H1 (cell line): ENCODE data around the gene VAMP2. TPM values are rescaled to one million over a fixed set of nuclear protein-coding genes. Genes with fewer than 3 reads are reported as not detected.

Experiments
- CTCF ChIA-PET: fragments of 300-600 bp; sonication (Branson Sonifier 250); formaldehyde crosslinking; loops from one replicate; lab custom pipeline; 2021; ENCODE audit not compliant: partially characterized antibody; lab: Charles Lee
- POLR2A ChIA-PET: fragments of 300-600 bp; sonication (Branson Sonifier 250); formaldehyde crosslinking; loops from one replicate; lab custom pipeline; 2021; ENCODE audit warnings: inconsistent platforms; ENCODE audit not compliant: partially characterized antibody; lab: Charles Lee
- DNase-seq, 2 experiments: peaks; one replicate each; pipeline versions ENCODE4 v3.0.0 to v3.0.0-alpha.2; 2010 to 2022; ENCODE audit warnings: low spot score in 2 of 2, low read depth in 1 of 2, mixed read lengths in 1 of 2
- FAIRE-seq: peaks from 2 replicates; lab custom pipeline; 2011; peaks lifted over from hg19 to GRCh38; lab: Jason Lieb, UNC
- H2AFZ ChIP-seq: 2 replicates; pipeline ENCODE4 v1.8.1; 2012; ENCODE audit warnings: low read length, inconsistent platforms
- H2AK5ac ChIP-seq: 2 replicates; pipeline ENCODE4 v1.6.1; 2013; ENCODE audit warnings: low read depth, low read length
- H2BK120ac ChIP-seq: replicated peaks from 2 replicates; pipeline ENCODE3; 2013; ENCODE audit warnings: low read depth, low read length, inconsistent platforms
- H2BK12ac ChIP-seq: 2 replicates; pipeline ENCODE4 v1.6.1; 2013; ENCODE audit warnings: low read depth, low read length
- H2BK15ac ChIP-seq: 2 replicates; pipeline ENCODE4 v1.6.1; 2013; ENCODE audit warnings: low read length
- H2BK20ac ChIP-seq: 2 replicates; pipeline ENCODE4 v1.6.1; 2013; ENCODE audit warnings: low read length
- H2BK5ac ChIP-seq: 2 replicates; pipeline ENCODE4 v1.6.1; 2013; ENCODE audit warnings: low read depth, low read length
- H3K14ac ChIP-seq: 2 replicates; pipeline ENCODE4 v1.6.1; 2013; ENCODE audit warnings: inconsistent platforms; ENCODE audit not compliant: insufficient read length
- H3K18ac ChIP-seq: 2 replicates; pipeline ENCODE4 v1.6.1; 2013; ENCODE audit warnings: low read length; ENCODE audit errors: extremely low read depth
- H3K23ac ChIP-seq: 2 replicates; pipeline ENCODE4 v1.6.1; 2013; ENCODE audit warnings: inconsistent platforms; ENCODE audit not compliant: insufficient read length
- H3K23me2 ChIP-seq: 2 replicates; pipeline ENCODE4 v1.6.1; 2013; ENCODE audit warnings: low read depth, low read length
- H3K27ac ChIP-seq: 2 replicates; pipeline ENCODE4 v1.6.1; 2011; ENCODE audit warnings: low read depth, low read length, inconsistent platforms
- H3K27me3 ChIP-seq, 4 experiments: replicated peaks in 1 of 4; 1 replicate in 1 of 4; 2 replicates in 3 of 4; pipeline versions ENCODE4 v1.6.1 to v1.8.1; 2011 to 2013; ENCODE audit warnings: low read length in 3 of 4, mild to moderate bottlenecking in 3 of 4, inconsistent platforms in 2 of 4, mixed read lengths in 2 of 4, moderate library complexity in 1 of 4; ENCODE audit not compliant: control insufficient read depth in 3 of 4, insufficient read depth in 3 of 4; ENCODE audit errors: extremely low read depth in 1 of 4
- H3K36me3 ChIP-seq, 4 experiments: 2 replicates each; pipeline versions ENCODE4 v1.6.1 to v1.8.1; 2011 to 2013; ENCODE audit warnings: mild to moderate bottlenecking in 4 of 4, low read length in 3 of 4, moderate library complexity in 2 of 4, control low read depth in 1 of 4, inconsistent platforms in 1 of 4; ENCODE audit not compliant: insufficient read depth in 4 of 4, control insufficient read depth in 2 of 4
- H3K4ac ChIP-seq: replicated peaks from 2 replicates; pipeline ENCODE3; 2013; ENCODE audit warnings: low read length, low read depth, mixed read lengths, inconsistent platforms; ENCODE audit not compliant: insufficient read length
- H3K4me1 ChIP-seq, 4 experiments: replicated peaks in 1 of 4; 1 replicate in 1 of 4; 2 replicates in 3 of 4; pipeline versions ENCODE4 v1.6.1 to v1.8.1; 2011 to 2013; ENCODE audit warnings: low read length in 3 of 4, inconsistent platforms in 2 of 4, mixed read lengths in 1 of 4; ENCODE audit not compliant: insufficient read depth in 4 of 4, control insufficient read depth in 3 of 4
- H3K4me2 ChIP-seq, 2 experiments: 2 replicates each; pipeline versions ENCODE4 v1.6.1 to v1.8.1; 2011 to 2013; ENCODE audit warnings: low read depth in 2 of 2, low read length in 2 of 2, control low read depth in 1 of 2, inconsistent platforms in 1 of 2, mild to moderate bottlenecking in 1 of 2; ENCODE audit not compliant: insufficient read depth in 1 of 2
- H3K4me3 ChIP-seq, 4 experiments: fragments of 200-600, 300-600 bp in 1 of 4; sonication (generic), shearing (Covaris generic), sonication (Bioruptor Twin) in 1 of 4; 2 replicates each; pipeline versions ENCODE4 v1.5.1 to v1.8.1; 2011 to 2016; ENCODE audit warnings: low read length in 4 of 4, low read depth in 3 of 4, control low read depth in 2 of 4, inconsistent platforms in 2 of 4, mild to moderate bottlenecking in 2 of 4, mixed read lengths in 1 of 4, moderate library complexity in 1 of 4; ENCODE audit not compliant: insufficient read depth in 2 of 4; ENCODE audit errors: extremely low read depth in 1 of 4
- H3K56ac ChIP-seq: replicated peaks from 2 replicates; pipeline ENCODE3; 2013; ENCODE audit warnings: low read depth, mild to moderate bottlenecking, mixed read lengths, low read length, inconsistent platforms; ENCODE audit not compliant: insufficient read length
- H3K79me1 ChIP-seq: 2 replicates; pipeline ENCODE4 v1.6.1; 2013; ENCODE audit warnings: low read depth, low read length, control low read depth
- H3K79me2 ChIP-seq, 2 experiments: 2 replicates each; pipeline versions ENCODE4 v1.6.1 to v1.8.1; 2012 to 2013; ENCODE audit warnings: low read length in 2 of 2, mild to moderate bottlenecking in 2 of 2, inconsistent platforms in 1 of 2; ENCODE audit not compliant: insufficient read depth in 2 of 2, control insufficient read depth in 1 of 2
- H3K9ac ChIP-seq, 4 experiments: replicated peaks in 1 of 4; 1 replicate in 1 of 4; 2 replicates in 3 of 4; pipeline versions ENCODE4 v1.6.1 to v1.8.1; 2011 to 2013; ENCODE audit warnings: low read depth in 3 of 4, low read length in 3 of 4, control low read depth in 2 of 4, mild to moderate bottlenecking in 2 of 4, moderate library complexity in 2 of 4, inconsistent platforms in 1 of 4; ENCODE audit errors: extremely low read depth in 1 of 4
- H3K9me3 ChIP-seq, 2 experiments: 2 replicates each; pipeline versions ENCODE4 v1.6.1 to v1.8.1; 2012 to 2013; ENCODE audit warnings: mild to moderate bottlenecking in 2 of 2, moderate library complexity in 2 of 2, control low read depth in 1 of 2, inconsistent platforms in 1 of 2, low read depth in 1 of 2, low read length in 1 of 2, mixed read lengths in 1 of 2; ENCODE audit not compliant: insufficient read depth in 2 of 2
- H4K20me1 ChIP-seq, 2 experiments: replicated peaks in 1 of 2; 2 replicates each; pipeline versions ENCODE3 to v1.8.1; 2011 to 2013; ENCODE audit warnings: inconsistent platforms in 2 of 2, low read length in 2 of 2, mild to moderate bottlenecking in 1 of 2; ENCODE audit not compliant: insufficient read depth in 2 of 2, control insufficient read depth in 1 of 2
- H4K5ac ChIP-seq: 2 replicates; pipeline ENCODE4 v1.6.1; 2013; ENCODE audit warnings: low read length, low read depth, mixed read lengths, inconsistent platforms; ENCODE audit not compliant: insufficient read length
- H4K8ac ChIP-seq: 2 replicates; pipeline ENCODE4 v1.8.0; 2013; ENCODE audit warnings: mild to moderate bottlenecking, moderate library complexity, low read length, inconsistent platforms; ENCODE audit not compliant: insufficient read depth; ENCODE audit errors: extremely low read depth
- H4K91ac ChIP-seq: replicated peaks from 2 replicates; pipeline ENCODE3; 2013; ENCODE audit warnings: low read length, mixed read lengths, inconsistent platforms; ENCODE audit not compliant: insufficient read length
- BACH1 ChIP-seq: IDR thresholded peaks from 2 replicates; pipeline ENCODE4 v1.6.1; 2012; ENCODE audit warnings: low read length, improper control_type of control experiment
- CHD1 ChIP-seq: IDR thresholded peaks from 2 replicates; pipeline ENCODE4 v1.6.1; 2012; ENCODE audit warnings: low read depth, low read length, improper control_type of control experiment
- CTBP2 ChIP-seq: IDR thresholded peaks from 2 replicates; pipeline ENCODE4 v1.7.0; 2011; ENCODE audit warnings: borderline replicate concordance, mild to moderate bottlenecking, moderate library complexity, mixed read lengths, low read length; ENCODE audit not compliant: insufficient read depth, insufficient read length
- EZH2 ChIP-seq: fragments of 200-600 bp; sonication (generic); IDR thresholded peaks from 2 replicates; pipeline ENCODE4 v1.7.1; 2012; ENCODE audit warnings: low read depth, mild to moderate bottlenecking, moderate library complexity, low read length, inconsistent platforms; ENCODE audit not compliant: severe bottlenecking
- GABPA ChIP-seq: IDR thresholded peaks from 2 replicates; pipeline ENCODE4 v1.6.1; 2011; ENCODE audit warnings: mild to moderate bottlenecking, low read length, moderate library complexity, borderline replicate concordance; ENCODE audit not compliant: insufficient read depth
- HDAC6 ChIP-seq: IDR thresholded peaks from one replicate; pipeline ENCODE4 v1.7.1; 2012; ENCODE audit warnings: low read depth, mild to moderate bottlenecking, inconsistent platforms, low read length, moderate library complexity
- RAD21 ChIP-seq, 2 experiments: IDR thresholded peaks in 1 of 2; conservative IDR thresholded peaks in 1 of 2; 2 replicates each; pipeline ENCODE4 v1.6.1; 2011; ENCODE audit warnings: low read depth in 2 of 2, low read length in 2 of 2, improper control_type of control experiment in 1 of 2, inconsistent platforms in 1 of 2, mild to moderate bottlenecking in 1 of 2, moderate library complexity in 1 of 2
- RBBP5 ChIP-seq: IDR thresholded peaks from 2 replicates; pipeline ENCODE4 v1.7.1; 2012; ENCODE audit warnings: low read depth, mild to moderate bottlenecking, inconsistent platforms, low read length, moderate library complexity, borderline replicate concordance
- SAP30 ChIP-seq: fragments of 300-600 bp; sonication (generic); IDR thresholded peaks from 2 replicates; pipeline ENCODE4 v1.7.1; 2012; ENCODE audit warnings: low read length, moderate library complexity, mild to moderate bottlenecking, inconsistent platforms; ENCODE audit not compliant: insufficient read depth, insufficient replicate concordance
- SIX5 ChIP-seq: IDR thresholded peaks from 2 replicates; pipeline ENCODE4 v1.6.1; 2011; ENCODE audit warnings: mild to moderate bottlenecking, low read depth, low read length
- SP4 ChIP-seq: IDR thresholded peaks from 2 replicates; pipeline ENCODE4 v1.6.1; 2012; ENCODE audit warnings: low read length, inconsistent platforms
- TAF1 ChIP-seq: IDR thresholded peaks from 2 replicates; pipeline ENCODE4 v1.6.1; 2011; ENCODE audit warnings: mild to moderate bottlenecking, low read depth, low read length
- TAF7 ChIP-seq: optimal IDR thresholded peaks from 2 replicates; pipeline ENCODE3; 2011; ENCODE audit warnings: low read depth, mild to moderate bottlenecking, inconsistent platforms, low read length, moderate library complexity, borderline replicate concordance
- TCF12 ChIP-seq: IDR thresholded peaks from 2 replicates; pipeline ENCODE4 v1.6.1; 2011; ENCODE audit warnings: low read depth, mild to moderate bottlenecking, low read length
- WGBS, 2 experiments: shearing (Covaris generic) in 1 of 2; methylation state at CpG; one replicate each; pipeline versions ENCODE4 v1.1.6 to v1.1.7; 2013 to 2015; ENCODE audit warnings: low lambda C conversion rate in 2 of 2, mixed read lengths in 2 of 2, inconsistent platforms in 1 of 2, low coverage in 1 of 2, missing lambda C conversion rate in 1 of 2; ENCODE audit not compliant: insufficient replicate concordance in 2 of 2, insufficient coverage in 1 of 2, insufficient read length in 1 of 2; ENCODE audit errors: extremely low coverage in 1 of 2, missing lambda C conversion rate in 1 of 2; 5-methylcytosine and 5-hydroxymethylcytosine counted together
- polyA plus RNA-seq, 7 experiments: library from polyadenylated mRNA; depleted of rRNA in 3 of 7; stranded (reverse) in 5 of 7; unstranded in 2 of 7; fragments of >200 nt in 5 of 7; fragments of 200-250 nt in 2 of 7; gene quantifications; 1 replicate in 5 of 7; 2 replicates in 1 of 7; 4 replicates in 1 of 7; pipeline versions ENCODE4 v1.2.1 to v1.2.3, GENCODE V29; 2011 to 2013; ENCODE audit warnings: missing spikeins in 2 of 7, mixed read lengths in 2 of 7
- total RNA-seq: library from RNA; stranded (reverse); fragmentation: NEBNext Ultra II Directional; extraction: Animal tissue kit (Norgen Biotek cat#: 25700); gene quantifications from 2 replicates; pipeline ENCODE4 v1.2.1, GENCODE V29; 2021

VAMP2 gene
- total and polyA plus RNA-seq, 2 of the 8 experiments (the other 6 are each of a cell fraction or from before 2014, with no cell fraction given) = 19.3 to 20.5 TPM

- no peak for DNase-seq
- Histone ChIP-seq H4K5ac (no peak overlapping the region), H3K23me2 (peaks cover 9% of the 10 kb centered on the region), H3K14ac (no peak overlapping the region), H3K27me3 (peaks cover 0 to 7% (median 2%) of the 10 kb centered on the region in 4 experiments; a peak in 4 of 7 replicates), H3K4me1 (peaks cover 0 to 5% (median 3%) of the 10 kb centered on the region in 4 experiments; a peak in 2 of 7 replicates), H2BK12ac (no peak overlapping the region), H3K18ac (no peak overlapping the region), H3K4ac (no peak overlapping the region), H3K79me1 (no peaks in the 10 kb centered on the region), H2BK20ac (no peak overlapping the region), H2BK15ac (no peak overlapping the region), H3K79me2 (no peaks in the 10 kb centered on the region), H3K4me2 (no peak overlapping the region), H2BK5ac (no peak overlapping the region), H4K91ac (no peak overlapping the region), H3K9ac (no peak overlapping the region), H4K20me1 (peaks cover 2 to 10% of the 10 kb centered on the region in 2 experiments), H2AFZ (no peak overlapping the region), H2AK5ac (no peak overlapping the region), H2BK120ac (no peak overlapping the region), H4K8ac (0 out of 2 replicates have a peak overlapping the region, but pooled peaks have one; percentile 63), H3K4me3 (no peak overlapping the region), H3K36me3 (peaks cover 3 to 30% (median 24%) of the 10 kb centered on the region in 4 experiments), H3K27ac (no peak overlapping the region), H3K23ac (no peak overlapping the region), H3K9me3 (no peaks in the 10 kb centered on the region), H3K56ac (no peak overlapping the region)
- POLR2A ChIA-PET = interaction anchor here (1.1 to 10.3 kb wide), 5 partner anchors 8 to 86 kb away, joined by 3 to 76 read pairs (median 8); partner anchors contain the start of gene PER1
- no peak for TF ChIP-seq GABPA
- TF ChIP-seq CHD1 = no peak
- TF ChIP-seq CTBP2 = no peak
- no peak for TF ChIP-seq RBBP5
- TF ChIP-seq BACH1 = no peak
- no peak for TF ChIP-seq TAF1
- no peak for TF ChIP-seq HDAC6
- no peak for TF ChIP-seq TAF7
- TF ChIP-seq SIX5 = no peak
- no peak for TF ChIP-seq RAD21 (IDR thresholded peaks at IDR 0.05 in 1 of 2, conservative IDR thresholded peaks at IDR 0.05 in 1 of 2; ENCODE audit: low read depth in 2 of 2, low read length in 2 of 2)
- no peak for TF ChIP-seq SP4
- TF ChIP-seq SAP30 = no peak
- TF ChIP-seq TCF12 = no peak
- TF ChIP-seq EZH2 = no peak
- no peak for FAIRE-seq
- CTCF ChIA-PET = interaction anchor here (0.6 to 14.1 kb wide), 8 partner anchors 8 to 84 kb away, joined by 3 to 133 read pairs (median 5); partner anchors contain the start of gene VAMP2
- 91% methylated on average over 11 of the region's 11 CpGs; no CpG with 5 or more reads in 1 of the 2 experiments for WGBS, 2 experiments
Measured at GRCh38 chr17:8141741-8142140, 21.0 kb downstream of the VAMP2 start.
